Measurements from ENCODE around the gene ACKR2.

ACKR2 gene

DNA sequence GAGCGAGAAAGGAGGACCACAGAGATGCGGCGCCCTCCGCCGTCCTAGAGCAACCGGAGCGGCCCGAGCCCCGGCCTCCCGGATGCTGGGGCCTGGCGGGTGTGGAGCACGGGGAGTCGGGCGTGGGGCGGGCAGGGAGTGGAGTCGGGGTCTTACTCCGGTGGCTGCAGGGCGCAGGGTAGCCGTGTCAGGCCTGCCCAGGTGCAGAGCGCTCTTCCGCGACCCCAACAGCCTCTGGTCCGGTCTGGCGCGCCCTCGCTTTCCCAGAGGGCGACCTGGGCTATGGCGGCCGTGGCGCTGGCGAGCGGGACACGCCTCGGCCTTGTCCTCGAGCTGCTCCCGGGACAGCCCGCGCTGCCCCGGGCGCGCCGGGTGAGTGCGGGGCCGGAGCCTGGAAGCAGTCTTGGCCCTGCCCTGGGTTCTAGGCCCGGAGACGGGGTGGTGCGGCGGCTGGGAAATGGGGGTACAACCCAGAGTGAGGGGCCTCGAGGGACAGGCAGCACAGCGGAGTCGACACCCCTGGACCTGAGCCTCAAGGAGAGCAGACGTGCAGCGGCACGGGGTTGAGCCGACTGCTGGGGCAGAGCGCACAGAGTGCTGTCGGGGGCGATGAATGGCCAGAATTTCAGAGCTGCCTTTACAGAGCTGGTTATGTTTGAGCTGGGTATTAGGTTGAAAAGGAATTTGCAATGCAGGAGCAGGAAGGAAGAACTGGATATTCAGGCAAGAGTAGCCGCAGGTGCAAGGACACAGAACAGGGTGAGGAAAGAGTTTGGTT, 97.0 kb downstream of the ACKR2 start, which contains the start of gene ZNF662:
Gene ZNF662, plus strand, starts transcription at position 73 of the 778 bp plus-strand sequence. CDS start 1,973 bp downstream, outside the sequence.
- H3K4me3 ChIP-seq (ENCODE audit: low read depth, low read length): no peak within 1 kb of the TSS
- no peak for DNase-seq (ENCODE audit: low read depth)
- TF ChIP-seq, protein P1, sequence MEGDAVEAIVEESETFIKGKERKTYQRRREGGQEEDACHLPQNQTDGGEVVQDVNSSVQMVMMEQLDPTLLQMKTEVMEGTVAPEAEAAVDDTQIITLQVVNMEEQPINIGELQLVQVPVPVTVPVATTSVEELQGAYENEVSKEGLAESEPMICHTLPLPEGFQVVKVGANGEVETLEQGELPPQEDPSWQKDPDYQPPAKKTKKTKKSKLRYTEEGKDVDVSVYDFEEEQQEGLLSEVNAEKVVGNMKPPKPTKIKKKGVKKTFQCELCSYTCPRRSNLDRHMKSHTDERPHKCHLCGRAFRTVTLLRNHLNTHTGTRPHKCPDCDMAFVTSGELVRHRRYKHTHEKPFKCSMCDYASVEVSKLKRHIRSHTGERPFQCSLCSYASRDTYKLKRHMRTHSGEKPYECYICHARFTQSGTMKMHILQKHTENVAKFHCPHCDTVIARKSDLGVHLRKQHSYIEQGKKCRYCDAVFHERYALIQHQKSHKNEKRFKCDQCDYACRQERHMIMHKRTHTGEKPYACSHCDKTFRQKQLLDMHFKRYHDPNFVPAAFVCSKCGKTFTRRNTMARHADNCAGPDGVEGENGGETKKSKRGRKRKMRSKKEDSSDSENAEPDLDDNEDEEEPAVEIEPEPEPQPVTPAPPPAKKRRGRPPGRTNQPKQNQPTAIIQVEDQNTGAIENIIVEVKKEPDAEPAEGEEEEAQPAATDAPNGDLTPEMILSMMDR (IDR thresholded peaks at IDR 0.05; ENCODE audit: low read depth, low read length, missing control alignments): no peak

DNA sequence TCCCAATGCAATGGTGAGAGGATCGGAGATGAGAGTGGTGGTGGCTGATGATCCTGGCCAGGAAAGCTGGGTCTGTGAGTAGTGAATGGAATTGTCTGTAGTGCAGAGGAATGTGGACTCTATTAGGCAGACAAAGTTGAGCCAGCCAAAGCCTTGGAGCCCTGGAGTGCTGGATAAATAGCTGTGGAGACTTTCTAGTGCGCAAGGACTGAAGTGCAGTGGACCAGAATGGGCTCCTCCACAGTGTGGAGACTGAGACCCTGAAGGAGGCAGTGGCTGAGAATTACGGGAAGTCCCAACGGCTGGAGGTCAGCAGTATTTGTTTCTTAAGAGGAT, 97.6 kb downstream of the ACKR2 start:
- no peak overlapping the region for H3K4me3 ChIP-seq (ENCODE audit: low read depth, low read length)
- TF ChIP-seq, protein P1 (IDR thresholded peaks at IDR 0.05; ENCODE audit: low read depth, low read length, missing control alignments): no peak
- DNase-seq (ENCODE audit: low read depth): no peak

DNA sequence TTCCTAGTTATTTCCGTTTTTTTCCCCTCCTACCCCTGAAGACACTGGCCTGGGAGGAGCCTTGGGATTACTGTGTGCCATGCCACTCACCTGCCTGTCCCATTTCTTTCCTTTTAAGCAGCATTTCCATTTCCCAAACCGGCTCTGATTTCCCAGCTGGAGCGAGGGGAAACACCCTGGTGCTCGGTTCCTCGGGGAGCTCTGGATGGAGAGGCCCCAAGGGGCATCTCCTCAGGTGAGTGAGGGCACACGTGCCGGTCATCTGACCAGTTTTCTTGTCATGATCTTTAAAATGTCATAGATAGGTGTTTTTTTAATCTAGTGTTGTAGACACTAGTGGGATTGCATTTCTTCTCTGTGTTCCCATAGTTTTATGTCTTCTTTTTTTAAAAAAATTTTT, 99.4 kb downstream of the ACKR2 start:
- TF ChIP-seq, protein P1 (IDR thresholded peaks at IDR 0.05; ENCODE audit: low read depth, low read length, missing control alignments): no peak
- H3K4me3 ChIP-seq (ENCODE audit: low read depth, low read length): no peak overlapping the region
- DNase-seq (ENCODE audit: low read depth): no peak

DNA sequence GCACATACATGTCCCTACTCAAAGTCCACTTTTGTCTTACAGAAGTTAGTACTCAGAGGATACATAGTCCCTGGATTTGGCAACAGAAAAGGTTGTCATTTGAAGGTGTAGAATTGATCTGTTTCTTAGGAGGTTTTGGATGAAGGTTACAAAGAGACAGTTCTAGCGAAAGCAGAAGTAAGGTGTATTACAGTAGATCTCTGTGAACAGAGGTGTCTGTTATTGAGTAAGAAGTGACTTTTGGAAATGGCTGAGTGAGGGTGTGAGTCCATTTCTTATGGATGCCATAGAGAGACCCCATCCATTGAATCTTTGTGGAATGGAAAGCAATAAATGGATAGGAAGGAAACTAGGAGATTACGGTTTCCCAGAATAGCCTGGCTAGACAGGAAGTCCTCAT, 102.3 kb downstream of the ACKR2 start:
- DNase-seq (ENCODE audit: low read depth): no peak
- H3K4me3 ChIP-seq (ENCODE audit: low read depth, low read length): no peak overlapping the region
- TF ChIP-seq, protein P1 (IDR thresholded peaks at IDR 0.05; ENCODE audit: low read depth, low read length, missing control alignments): no peak

DNA sequence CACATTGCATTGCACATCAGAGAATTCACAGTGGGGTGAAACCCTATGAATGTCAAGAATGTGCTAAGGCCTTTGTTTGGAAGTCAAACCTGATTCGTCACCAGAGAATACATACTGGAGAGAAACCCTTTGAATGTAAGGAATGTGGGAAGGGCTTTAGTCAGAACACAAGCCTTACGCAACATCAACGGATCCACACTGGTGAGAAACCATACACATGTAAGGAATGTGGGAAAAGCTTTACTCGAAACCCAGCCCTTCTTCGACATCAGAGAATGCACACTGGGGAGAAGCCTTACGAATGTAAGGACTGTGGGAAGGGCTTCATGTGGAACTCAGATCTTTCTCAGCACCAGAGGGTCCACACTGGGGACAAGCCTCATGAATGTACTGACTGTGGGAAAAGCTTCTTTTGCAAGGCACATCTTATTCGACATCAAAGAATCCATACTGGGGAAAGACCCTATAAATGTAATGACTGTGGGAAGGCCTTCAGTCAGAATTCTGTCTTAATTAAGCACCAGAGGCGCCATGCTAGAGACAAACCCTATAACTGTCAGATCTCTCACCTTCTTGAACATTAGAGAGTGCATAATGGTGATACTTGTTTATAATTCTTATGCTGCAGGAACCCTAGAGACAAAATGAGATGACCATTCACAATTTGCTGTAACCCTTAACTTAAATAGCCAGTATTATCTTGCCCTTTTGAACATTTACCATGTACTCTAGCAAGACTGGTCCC, 105.7 kb downstream of the ACKR2 start:
- no peak for DNase-seq (ENCODE audit: low read depth)
- TF ChIP-seq, protein P1 (IDR thresholded peaks at IDR 0.05; ENCODE audit: low read depth, low read length, missing control alignments): no peak
- no peak overlapping the region for H3K4me3 ChIP-seq (ENCODE audit: low read depth, low read length)
